ENCODE data around the gene SPATA25. TPM values are rescaled to one million over a fixed set of nuclear protein-coding genes. Genes with fewer than 3 reads are reported as not detected.

The SPATA25 gene
- total RNA-seq, 4 donors from 2014 or later = 1.8 to 27.0 (median 3.6) TPM

DNA sequence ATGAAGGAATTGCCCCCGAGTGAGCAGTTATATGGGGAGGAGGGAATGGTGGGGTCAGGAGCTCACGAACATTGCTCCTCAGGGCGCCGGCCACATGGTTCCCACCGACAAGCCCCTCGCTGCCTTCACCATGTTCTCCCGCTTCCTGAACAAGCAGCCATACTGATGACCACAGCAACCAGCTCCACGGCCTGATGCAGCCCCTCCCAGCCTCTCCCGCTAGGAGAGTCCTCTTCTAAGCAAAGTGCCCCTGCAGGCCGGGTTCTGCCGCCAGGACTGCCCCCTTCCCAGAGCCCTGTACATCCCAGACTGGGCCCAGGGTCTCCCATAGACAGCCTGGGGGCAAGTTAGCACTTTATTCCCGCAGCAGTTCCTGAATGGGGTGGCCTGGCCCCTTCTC lies 10.9 kb upstream of the SPATA25 start:
- ATAC-seq (ENCODE audit: low FRiP score) = no peak
- TF ChIP-seq, protein P1, sequence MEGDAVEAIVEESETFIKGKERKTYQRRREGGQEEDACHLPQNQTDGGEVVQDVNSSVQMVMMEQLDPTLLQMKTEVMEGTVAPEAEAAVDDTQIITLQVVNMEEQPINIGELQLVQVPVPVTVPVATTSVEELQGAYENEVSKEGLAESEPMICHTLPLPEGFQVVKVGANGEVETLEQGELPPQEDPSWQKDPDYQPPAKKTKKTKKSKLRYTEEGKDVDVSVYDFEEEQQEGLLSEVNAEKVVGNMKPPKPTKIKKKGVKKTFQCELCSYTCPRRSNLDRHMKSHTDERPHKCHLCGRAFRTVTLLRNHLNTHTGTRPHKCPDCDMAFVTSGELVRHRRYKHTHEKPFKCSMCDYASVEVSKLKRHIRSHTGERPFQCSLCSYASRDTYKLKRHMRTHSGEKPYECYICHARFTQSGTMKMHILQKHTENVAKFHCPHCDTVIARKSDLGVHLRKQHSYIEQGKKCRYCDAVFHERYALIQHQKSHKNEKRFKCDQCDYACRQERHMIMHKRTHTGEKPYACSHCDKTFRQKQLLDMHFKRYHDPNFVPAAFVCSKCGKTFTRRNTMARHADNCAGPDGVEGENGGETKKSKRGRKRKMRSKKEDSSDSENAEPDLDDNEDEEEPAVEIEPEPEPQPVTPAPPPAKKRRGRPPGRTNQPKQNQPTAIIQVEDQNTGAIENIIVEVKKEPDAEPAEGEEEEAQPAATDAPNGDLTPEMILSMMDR (IDR thresholded peaks at IDR 0.05) = no peak
- no peak for DNase-seq (ENCODE audit: low spot score)

DNA sequence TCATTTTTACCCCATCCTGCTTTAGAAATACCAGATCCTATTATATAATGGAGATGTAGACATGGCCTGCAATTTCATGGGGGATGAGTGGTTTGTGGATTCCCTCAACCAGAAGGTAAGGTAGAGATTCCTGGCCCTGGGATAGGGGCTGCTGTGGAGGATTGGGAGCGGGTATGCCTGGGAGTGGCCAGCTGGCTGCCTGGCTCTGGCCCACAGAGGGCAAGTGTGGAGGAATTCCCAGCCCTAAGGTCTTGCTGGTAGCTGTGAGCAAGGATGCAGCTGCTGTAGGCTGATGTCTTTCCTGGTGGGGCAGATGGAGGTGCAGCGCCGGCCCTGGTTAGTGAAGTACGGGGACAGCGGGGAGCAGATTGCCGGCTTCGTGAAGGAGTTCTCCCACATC lies 10.3 kb upstream of the SPATA25 start:
- no peak for ATAC-seq (ENCODE audit: low FRiP score)
- DNase-seq (ENCODE audit: low spot score) = no peak
- TF ChIP-seq, protein P1 (IDR thresholded peaks at IDR 0.05) = no peak

DNA sequence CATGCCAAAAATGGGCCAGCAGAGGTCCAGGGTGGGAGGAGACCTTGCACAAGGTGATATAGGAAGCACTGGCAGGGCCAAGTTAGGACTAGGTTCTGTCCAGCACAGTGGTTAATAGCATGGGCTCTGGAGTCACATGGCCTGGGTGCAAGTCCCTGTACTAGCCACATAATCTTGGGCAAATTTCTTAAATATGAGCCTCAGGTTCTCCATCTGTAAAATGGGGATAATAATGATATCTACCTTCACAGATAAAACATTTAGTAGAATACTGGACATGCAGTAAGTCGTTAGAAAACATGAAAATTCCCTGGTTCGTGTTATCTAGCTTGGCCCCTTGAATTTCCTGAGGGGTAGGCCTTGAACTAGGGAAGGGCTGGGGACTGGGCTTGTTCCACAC lies 9.9 kb upstream of the SPATA25 start:
- TF ChIP-seq, protein P1 (IDR thresholded peaks at IDR 0.05) = no peak
- ATAC-seq (ENCODE audit: low FRiP score) = no peak
- DNase-seq (ENCODE audit: low spot score) = no peak

DNA sequence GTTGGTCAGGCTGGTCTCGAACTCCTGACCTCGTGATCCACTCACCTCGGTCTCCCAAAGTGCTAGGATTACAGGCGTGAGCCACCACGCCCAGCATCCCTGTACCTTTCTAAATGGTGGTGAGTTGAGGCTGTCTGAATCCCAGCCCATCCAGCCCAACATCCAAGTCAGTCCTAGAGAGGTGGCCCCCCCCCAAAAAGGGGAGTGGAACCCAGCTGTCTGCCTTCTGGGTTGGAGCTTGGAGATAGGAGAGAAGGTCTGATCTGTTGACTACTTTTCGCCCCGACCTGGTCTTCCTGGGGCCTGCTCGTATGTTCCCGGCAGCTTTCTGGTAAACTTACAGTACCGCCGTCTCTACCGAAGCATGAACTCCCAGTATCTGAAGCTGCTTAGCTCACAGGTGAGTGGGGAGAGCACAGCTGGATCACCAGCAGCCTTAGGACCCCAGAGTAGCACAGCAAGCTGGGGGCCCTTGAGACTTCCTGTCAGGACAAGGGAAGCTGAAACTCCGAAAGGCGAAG lies 9.3 kb upstream of the SPATA25 start:
- TF ChIP-seq, protein P1 (IDR thresholded peaks at IDR 0.05) = no peak
- ATAC-seq (ENCODE audit: low FRiP score) = no peak
- no peak for DNase-seq (ENCODE audit: low spot score)

DNA sequence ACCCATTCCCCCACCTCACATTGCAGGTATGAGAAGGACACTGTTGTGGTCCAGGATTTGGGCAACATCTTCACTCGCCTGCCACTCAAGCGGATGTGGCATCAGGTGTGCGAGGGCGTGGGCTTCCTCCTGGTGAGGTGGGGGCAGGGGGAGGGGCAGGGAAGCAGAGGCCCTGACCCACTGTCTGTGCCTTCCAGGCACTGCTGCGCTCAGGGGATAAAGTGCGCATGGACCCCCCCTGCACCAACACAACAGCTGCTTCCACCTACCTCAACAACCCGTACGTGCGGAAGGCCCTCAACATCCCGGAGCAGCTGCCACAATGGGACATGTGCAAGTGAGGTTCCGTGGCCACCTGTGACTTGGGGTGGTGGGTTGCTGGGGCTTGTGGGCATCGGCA lies 7.4 kb upstream of the SPATA25 start:
- TF ChIP-seq, protein P1 (IDR thresholded peaks at IDR 0.05) = no peak
- DNase-seq (ENCODE audit: low spot score) (no peak), ATAC-seq (ENCODE audit: low FRiP score) (no peak)

DNA sequence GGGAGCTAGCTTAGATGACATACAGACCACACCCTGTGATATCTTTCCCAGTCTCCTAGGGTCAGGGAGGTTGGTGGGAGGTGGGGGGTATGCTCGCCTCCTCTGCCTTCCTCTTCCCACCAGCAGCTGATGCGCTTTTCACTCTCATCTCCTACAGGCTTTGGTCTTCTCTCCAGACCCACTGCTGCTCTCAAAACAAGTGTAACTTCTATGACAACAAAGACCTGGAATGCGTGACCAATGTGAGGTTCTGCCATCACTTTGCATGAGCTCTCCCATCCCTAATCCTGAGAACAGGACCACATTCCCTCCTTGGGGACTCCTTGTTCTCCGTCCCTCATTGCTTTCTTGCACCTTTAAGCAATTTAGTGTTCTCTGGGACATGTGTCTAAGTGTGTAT lies 6.4 kb upstream of the SPATA25 start:
- TF ChIP-seq, protein P1 (IDR thresholded peaks at IDR 0.05) = no peak
- ATAC-seq (ENCODE audit: low FRiP score) (no peak), DNase-seq (ENCODE audit: low spot score) (no peak)

DNA sequence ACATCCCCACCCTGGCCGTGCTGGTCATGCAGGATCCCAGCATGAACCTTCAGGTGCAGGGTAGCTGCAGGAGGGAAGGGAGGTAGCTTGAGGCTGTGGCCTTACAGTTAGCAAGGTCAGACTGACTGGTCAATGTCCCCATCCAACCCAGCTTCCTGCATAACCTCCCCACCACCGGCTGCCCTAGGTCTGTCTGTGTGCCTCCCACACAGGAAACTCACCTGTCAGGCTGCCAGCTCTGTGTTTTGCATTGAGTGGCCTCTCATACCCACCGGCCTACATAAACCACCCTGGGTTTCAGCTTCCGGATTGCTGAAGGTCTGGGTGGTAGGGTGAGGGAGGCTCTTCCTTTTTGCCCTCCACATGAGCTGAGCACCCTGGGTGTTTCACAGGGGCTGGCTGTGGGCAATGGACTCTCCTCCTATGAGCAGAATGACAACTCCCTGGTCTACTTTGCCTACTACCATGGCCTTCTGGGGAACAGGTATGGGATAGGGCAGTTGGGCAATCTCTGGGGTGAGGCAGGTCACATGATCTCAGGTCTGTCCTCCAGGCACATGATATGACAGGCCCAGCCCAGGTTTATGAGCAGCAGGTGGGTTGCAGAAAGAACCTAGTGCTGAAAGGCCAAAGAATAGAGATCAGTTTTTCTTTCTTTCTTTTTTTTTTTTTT lies 5.5 kb upstream of the SPATA25 start:
- ATAC-seq (ENCODE audit: low FRiP score) (no peak), DNase-seq (ENCODE audit: low spot score) (no peak)
- TF ChIP-seq, protein P1 (IDR thresholded peaks at IDR 0.05) = no peak
